B cell (primary cell): Measurements from ENCODE around the gene AATK. TPM values are rescaled to one million over a fixed set of nuclear protein-coding genes. Genes with fewer than 3 reads are reported as not detected.

Experiments used
- ATAC-seq: fragments of 200-7000 bp; cut with Tn5 transposase; one replicate; pipeline ENCODE4 v1.10.0; 2021; ENCODE audit warnings: low read depth, mild to moderate bottlenecking, moderate number of reproducible peaks, moderate library complexity
- CTCF ChIA-PET: fragments of 350-600 bp; sonication (Branson Sonifier 250); formaldehyde crosslinking; loops from one replicate; lab custom pipeline; 2021; ENCODE audit warnings: antibody characterized with exemption, inconsistent platforms; lab: Charles Lee
- POLR2A ChIA-PET: fragments of 350-600 bp; sonication (Branson Sonifier 250); formaldehyde crosslinking; loops from one replicate; lab custom pipeline; 2021; ENCODE audit warnings: antibody characterized with exemption; lab: Charles Lee
- DNase-seq: peaks from one replicate; pipeline ENCODE4 v3.0.0; 2013
- H2AFZ ChIP-seq: 2 replicates; pipeline ENCODE4 v1.6.1; 2012; ENCODE audit warnings: mild to moderate bottlenecking, low read depth, low read length; ENCODE audit not compliant: insufficient read depth, poor library complexity, severe bottlenecking
- H3K27ac ChIP-seq, 2 donors: 1 replicate in 1 of 2; 2 replicates in 1 of 2; pipeline ENCODE4 v1.5.1; 2012 to 2013; ENCODE audit warnings: low read length in 2 of 2, mild to moderate bottlenecking in 2 of 2, moderate library complexity in 1 of 2
- H3K27me3 ChIP-seq, 4 experiments: fragments of 200-600 bp in 1 of 4; sonication (generic) in 1 of 4; replicated peaks in 1 of 4; 1 replicate in 2 of 4; 2 replicates in 2 of 4; pipeline versions ENCODE4 v1.6.1 to v1.7.0; 2013 to 2016; ENCODE audit warnings: low read length in 3 of 4, mild to moderate bottlenecking in 2 of 4, mixed read lengths in 1 of 4, moderate library complexity in 1 of 4; ENCODE audit not compliant: insufficient read depth in 4 of 4, control insufficient read depth in 3 of 4; ENCODE audit errors: control extremely low read depth in 1 of 4
- H3K36me3 ChIP-seq, 2 experiments: replicated peaks in 1 of 2; 1 replicate in 1 of 2; 2 replicates in 1 of 2; pipeline versions ENCODE4 v1.6.1 to v1.7.1; 2013; ENCODE audit warnings: low read length in 1 of 2; ENCODE audit not compliant: insufficient read depth in 2 of 2, control insufficient read depth in 1 of 2; ENCODE audit errors: control extremely low read depth in 1 of 2, extremely low read depth in 1 of 2
- H3K4me1 ChIP-seq, 2 donors: fragments of 200-600 bp in 1 of 2; sonication (generic) in 1 of 2; 1 replicate in 1 of 2; 2 replicates in 1 of 2; pipeline versions ENCODE4 v1.5.1 to v1.6.1; 2013 to 2017; ENCODE audit warnings: low read length in 2 of 2; ENCODE audit not compliant: control insufficient read depth in 2 of 2, insufficient read depth in 2 of 2
- H3K4me2 ChIP-seq: replicated peaks from 2 replicates; pipeline ENCODE3; 2012; ENCODE audit warnings: mild to moderate bottlenecking, low read depth, low read length; ENCODE audit not compliant: poor library complexity, severe bottlenecking
- H3K4me3 ChIP-seq, 5 experiments: fragments of 200-600 bp in 1 of 5; sonication (generic) in 1 of 5; 1 replicate in 3 of 5; 2 replicates in 2 of 5; pipeline versions ENCODE4 v1.5.1 to v1.7.0; 2011 to 2016; ENCODE audit warnings: low read length in 4 of 5, mild to moderate bottlenecking in 4 of 5, low read depth in 2 of 5, control low read depth in 1 of 5, moderate library complexity in 1 of 5; ENCODE audit not compliant: insufficient read depth in 1 of 5; ENCODE audit errors: control extremely low read depth in 1 of 5, extremely low read depth in 1 of 5
- H3K79me2 ChIP-seq: fragments of 200-600 bp; sonication (generic); one replicate; pipeline ENCODE4 v1.6.0; 2016; ENCODE audit warnings: low read length; ENCODE audit not compliant: control insufficient read depth, insufficient read depth
- H3K9ac ChIP-seq: fragments of 200-600 bp; sonication (generic); 2 replicates; pipeline ENCODE4 v1.6.1; 2017; ENCODE audit warnings: mild to moderate bottlenecking, low read length, moderate library complexity
- H3K9me3 ChIP-seq, 3 donors: one replicate each; pipeline versions ENCODE4 v1.6.1 to v1.7.1; 2013; ENCODE audit warnings: low read length in 2 of 3; ENCODE audit not compliant: control insufficient read depth in 2 of 3, insufficient read depth in 1 of 3; ENCODE audit errors: control extremely low read depth in 1 of 3
- H4K20me1 ChIP-seq: 2 replicates; pipeline ENCODE4 v1.6.0; 2012; ENCODE audit warnings: mild to moderate bottlenecking, low read length; ENCODE audit not compliant: insufficient read depth, control insufficient read depth, poor library complexity, severe bottlenecking
- H3K27ac Mint-ChIP-seq: one replicate; pipeline ENCODE4 v1.8.0; 2021; ENCODE audit warnings: mixed read lengths
- H3K27me3 Mint-ChIP-seq: one replicate; pipeline ENCODE4 v1.8.0; 2021; ENCODE audit warnings: mixed read lengths
- H3K4me1 Mint-ChIP-seq: one replicate; pipeline ENCODE4 v1.8.0; 2021; ENCODE audit warnings: mixed read lengths
- H3K4me3 Mint-ChIP-seq: one replicate; pipeline ENCODE4 v1.8.0; 2021; ENCODE audit warnings: mixed read lengths
- H3K9me3 Mint-ChIP-seq: one replicate; pipeline ENCODE4 v1.8.0; 2022; ENCODE audit warnings: mixed read lengths; ENCODE audit not compliant: insufficient read depth
- CTCF ChIP-seq: fragments of 200-600 bp; IDR thresholded peaks from one replicate; pipeline ENCODE4 v1.8.0; 2022; ENCODE audit warnings: antibody characterized with exemption, mild to moderate bottlenecking
- EZH2 ChIP-seq: IDR thresholded peaks from 2 replicates; pipeline ENCODE4 v1.6.1; 2012; ENCODE audit warnings: borderline replicate concordance, low read depth, mild to moderate bottlenecking, moderate library complexity, low read length; ENCODE audit not compliant: insufficient read depth, poor library complexity, severe bottlenecking
- WGBS: methylation state at CpG from one replicate; pipeline ENCODE4 v1.1.5; 2013; ENCODE audit warnings: missing lambda C conversion rate; ENCODE audit not compliant: insufficient coverage; 5-methylcytosine and 5-hydroxymethylcytosine counted together
- intact Hi-C: fragments of 100-400 bp; cut with micrococcal nuclease; formaldehyde crosslinking; loops from one replicate; pipeline ENCODE4 v1.10.0; 2022
- polyA plus RNA-seq: library from polyadenylated mRNA; depleted of rRNA; stranded (reverse); fragments of >200 nt; gene quantifications from 2 replicates; pipeline ENCODE4 v1.2.3, GENCODE V29; 2012
- total RNA-seq, 2 donors: library from RNA; stranded (reverse); fragments of 120-200 nt in 1 of 2; gene quantifications; 1 replicate in 1 of 2; 2 replicates in 1 of 2; pipeline versions ENCODE4 v1.2.3 to v1.2.4, GENCODE V29; 2013 to 2022

Gene AATK
- total and polyA plus RNA-seq, 2 donors (not counting 1 experiment from before 2014, with no cell fraction given): 0.21 to 1.7 TPM

DNA sequence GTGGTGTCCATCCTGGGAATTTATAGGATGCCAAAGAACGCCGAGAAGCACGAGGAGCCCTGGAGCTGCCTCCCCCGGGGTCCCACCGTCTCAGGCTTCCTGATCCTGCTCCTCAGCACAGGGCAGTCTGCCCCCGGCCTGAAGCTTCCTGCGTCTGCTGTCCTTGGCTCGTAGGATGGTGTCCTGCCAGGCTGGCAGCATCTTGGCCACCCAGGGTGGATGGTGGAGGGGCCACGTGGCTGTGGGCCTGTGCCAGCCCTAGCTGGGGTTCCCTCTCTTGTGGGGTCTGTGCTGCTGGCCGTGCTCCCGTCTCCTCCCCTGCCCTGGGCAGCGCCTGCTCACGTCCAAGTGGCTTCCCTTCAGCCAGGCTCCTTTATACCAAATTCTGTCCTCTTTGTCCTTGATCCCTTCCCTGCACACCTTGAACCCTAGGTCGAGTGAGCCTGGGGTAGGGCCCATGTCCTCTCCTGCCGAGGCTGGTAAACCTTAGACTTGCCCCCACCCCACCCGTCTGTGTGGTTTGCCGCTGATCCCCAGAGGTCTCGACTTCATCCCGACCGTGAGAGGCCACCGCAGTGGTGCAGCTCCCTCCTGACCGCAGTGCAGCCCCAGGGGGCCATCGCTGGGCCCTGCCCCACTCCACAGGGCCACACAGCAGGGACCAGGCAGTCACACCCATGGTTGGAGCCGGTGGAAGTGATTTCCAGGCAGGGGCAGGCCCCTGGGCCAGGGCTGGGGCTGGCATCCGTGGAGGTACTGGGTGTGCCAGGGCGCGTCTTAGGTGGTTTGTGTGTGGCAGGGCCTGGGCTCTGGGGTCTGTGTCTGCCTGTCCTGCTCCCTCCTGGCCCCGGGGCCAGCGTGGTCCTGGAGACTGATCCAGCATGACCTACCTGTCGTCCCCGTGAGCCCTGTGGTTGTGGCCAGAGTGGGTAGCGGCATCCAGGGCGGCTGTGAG is 84.5 kb downstream of the AATK start:
- no peaks in the 10 kb centered on the region for H3K4me1 ChIP-seq
- TF ChIP-seq CTCF (no peak), EZH2 (no peak)
- no peak overlapping the region for H3K9ac ChIP-seq
- intact Hi-C loops: no loop called here
- DNase-seq (no peak), ATAC-seq (no peak)
- no peak overlapping the region for H2AFZ ChIP-seq
- no peaks in the 10 kb centered on the region for H3K79me2 ChIP-seq
- no peaks in the 10 kb centered on the region for H3K36me3 ChIP-seq
- no peaks in the 10 kb centered on the region for H3K9me3 ChIP-seq
- H3K4me3 Mint-ChIP-seq: no peak overlapping the region
- POLR2A ChIA-PET: no interaction called here
- H3K27ac ChIP-seq: no peak overlapping the region
- no peaks in the 10 kb centered on the region for H3K9me3 Mint-ChIP-seq
- H3K27me3 Mint-ChIP-seq: no peaks in the 10 kb centered on the region
- CTCF ChIA-PET: interaction anchor here (1.6 kb wide), 1 partner anchor 92 kb away, joined by 3 read pairs; no protein-coding TSS in a partner anchor
- H3K27ac Mint-ChIP-seq: no peak overlapping the region
- no peak overlapping the region for H3K4me2 ChIP-seq
- H3K4me1 Mint-ChIP-seq: no peaks in the 10 kb centered on the region
- no peaks in the 10 kb centered on the region for H4K20me1 ChIP-seq
- H3K4me3 ChIP-seq: no peak overlapping the region
- 85% methylated on average over 29 of the region's 33 CpGs for WGBS
- no peaks in the 10 kb centered on the region for H3K27me3 ChIP-seq

GRCh38 chr17:81080019-81080418 is 86.0 kb downstream of the AATK start:
- intact Hi-C loops: no loop called here
- ChIA-PET POLR2A (no interaction called here), CTCF (interaction anchor here (1.6 kb wide), 1 partner anchor 91 kb away, joined by 3 read pairs; no protein-coding TSS in a partner anchor)
- H3K79me2 ChIP-seq: no peaks in the 10 kb centered on the region
- H3K4me1 Mint-ChIP-seq: no peaks in the 10 kb centered on the region
- no peaks in the 10 kb centered on the region for H3K36me3 ChIP-seq
- no peak overlapping the region for H3K4me3 Mint-ChIP-seq
- H4K20me1 ChIP-seq: no peaks in the 10 kb centered on the region
- H3K9ac ChIP-seq: no peak overlapping the region
- H3K9me3 ChIP-seq: no peaks in the 10 kb centered on the region
- TF ChIP-seq CTCF (no peak), EZH2 (no peak)
- H3K27ac ChIP-seq: no peak overlapping the region
- H3K27me3 Mint-ChIP-seq: no peaks in the 10 kb centered on the region
- no peak overlapping the region for H3K4me3 ChIP-seq
- DNase-seq: no peak
- no peaks in the 10 kb centered on the region for H3K27me3 ChIP-seq
- no peaks in the 10 kb centered on the region for H3K9me3 Mint-ChIP-seq
- H2AFZ ChIP-seq: no peak overlapping the region
- ATAC-seq: no peak
- H3K27ac Mint-ChIP-seq: no peak overlapping the region
- no peak overlapping the region for H3K4me2 ChIP-seq
- H3K4me1 ChIP-seq: no peaks in the 10 kb centered on the region
- 58% methylated on average over 19 of the region's 19 CpGs for WGBS
